WTC11 (cell line): Measurements from ENCODE around the gene ALDH8A1. TPM values are rescaled to one million over a fixed set of nuclear protein-coding genes. Genes with fewer than 3 reads are reported as not detected.

ENCODE experiments used
- ATAC-seq: fragments of 200-7000 bp; cut with Tn5 transposase; 2 replicates; pipeline ENCODE4 v1.10.0; 2021; ENCODE audit warnings: mild to moderate bottlenecking, moderate library complexity
- CTCF ChIA-PET: fragments of 300-600 bp; sonication (Branson Sonifier 250); formaldehyde crosslinking; loops from one replicate; lab custom pipeline; 2021; ENCODE audit warnings: antibody characterized with exemption; lab: Charles Lee
- POLR2A ChIA-PET: fragments of 350-600 bp; sonication (Branson Sonifier 250); formaldehyde crosslinking; loops from one replicate; lab custom pipeline; 2021; ENCODE audit warnings: antibody characterized with exemption; lab: Charles Lee
- DNase-seq: peaks from one replicate; pipeline ENCODE4 v3.0.0; 2021; ENCODE audit warnings: low spot score
- H3K27ac Mint-ChIP-seq: 2 replicates; pipeline ENCODE4 v1.8.0; 2021; ENCODE audit warnings: mixed read lengths
- H3K27me3 Mint-ChIP-seq: 2 replicates; pipeline ENCODE4 v1.8.0; 2021; ENCODE audit warnings: low read depth, mild to moderate bottlenecking, moderate library complexity, mixed read lengths
- H3K36me3 Mint-ChIP-seq: 2 replicates; pipeline ENCODE4 v1.8.0; 2021; ENCODE audit warnings: mixed read lengths
- H3K4me1 Mint-ChIP-seq: 2 replicates; pipeline ENCODE4 v1.8.0; 2022; ENCODE audit warnings: mixed read lengths
- H3K4me3 Mint-ChIP-seq: 2 replicates; pipeline ENCODE4 v1.8.0; 2021; ENCODE audit warnings: mild to moderate bottlenecking, moderate library complexity, mixed read lengths
- H3K9me3 Mint-ChIP-seq: 2 replicates; pipeline ENCODE4 v1.8.0; 2021; ENCODE audit warnings: mixed read lengths
- CREM ChIP-seq: sonication (generic); formaldehyde crosslinking; IDR thresholded peaks from 2 replicates; pipeline ENCODE4 v1.8.1; 2022; ENCODE audit warnings: mild to moderate bottlenecking, missing genetic modification reagents, moderate library complexity
- ETV6 ChIP-seq: sonication (generic); formaldehyde crosslinking; IDR thresholded peaks from 2 replicates; pipeline ENCODE4 v1.8.1; 2022; ENCODE audit warnings: mild to moderate bottlenecking, missing genetic modification reagents
- FOXJ3 ChIP-seq: sonication (generic); formaldehyde crosslinking; IDR thresholded peaks from 2 replicates; pipeline ENCODE4 v1.9.0; 2021; ENCODE audit warnings: missing genetic modification reagents, mild to moderate bottlenecking, borderline replicate concordance
- HMGA2 ChIP-seq: fragments of 250-450 bp; sonication (Bioruptor Pico); IDR thresholded peaks from 2 replicates; pipeline ENCODE4 v1.4.0; 2021; ENCODE audit warnings: mild to moderate bottlenecking, moderate library complexity
- NFYB ChIP-seq: sonication (generic); formaldehyde crosslinking; conservative IDR thresholded peaks from 2 replicates; pipeline ENCODE4 v1.8.0; 2022; ENCODE audit warnings: low read depth, missing genetic modification reagents
- RELA ChIP-seq: sonication (generic); formaldehyde crosslinking; IDR thresholded peaks from 2 replicates; pipeline ENCODE4 v1.8.1; 2022; ENCODE audit warnings: missing genetic modification reagents, mild to moderate bottlenecking, borderline replicate concordance
- SMAD4 ChIP-seq: sonication (generic); formaldehyde crosslinking; IDR thresholded peaks from 2 replicates; pipeline ENCODE4 v1.8.0; 2022; ENCODE audit warnings: mild to moderate bottlenecking, missing genetic modification reagents
- SOX15 ChIP-seq: fragments of 250-450 bp; sonication (Bioruptor Pico); IDR thresholded peaks from 2 replicates; pipeline ENCODE4 v1.9.0; 2021; ENCODE audit warnings: mild to moderate bottlenecking
- TP53 ChIP-seq: sonication (generic); formaldehyde crosslinking; IDR thresholded peaks from 2 replicates; pipeline ENCODE4 v1.8.1; 2023; ENCODE audit warnings: mild to moderate bottlenecking, missing genetic modification reagents
- ZNF121 ChIP-seq: sonication (generic); formaldehyde crosslinking; IDR thresholded peaks from 2 replicates; pipeline ENCODE4 v1.8.0; 2023; ENCODE audit warnings: missing genetic modification reagents
- ZNF317 ChIP-seq: sonication (generic); formaldehyde crosslinking; IDR thresholded peaks from 2 replicates; pipeline ENCODE4 v1.8.1; 2023; ENCODE audit warnings: low read depth, mild to moderate bottlenecking, moderate library complexity, missing genetic modification reagents, borderline replicate concordance
- ZNF671 ChIP-seq: fragments of 250-450 bp; sonication (Bioruptor Pico); IDR thresholded peaks from 2 replicates; pipeline ENCODE4 v1.8.0; 2021; ENCODE audit warnings: mild to moderate bottlenecking
- total RNA-seq: library from RNA; stranded (reverse); gene quantifications from 3 replicates; pipeline ENCODE4 v1.2.3, GENCODE V29; 2021
- TF ChIP-seq, protein P1 (sequence below): fragments of 250-450 bp; sonication (Bioruptor Pico); IDR thresholded peaks from 2 replicates; pipeline ENCODE4 v1.9.0; 2021; ENCODE audit warnings: mild to moderate bottlenecking, borderline replicate concordance
- TF ChIP-seq, protein P2 (sequence below): sonication (generic); formaldehyde crosslinking; IDR thresholded peaks from 2 replicates; pipeline ENCODE4 v1.8.1; 2023; ENCODE audit warnings: mild to moderate bottlenecking, missing genetic modification reagents, moderate library complexity
- TF ChIP-seq, protein P3 (sequence below): sonication (generic); formaldehyde crosslinking; IDR thresholded peaks from 2 replicates; pipeline ENCODE4 v1.8.1; 2022; ENCODE audit warnings: low read depth, missing genetic modification reagents, borderline replicate concordance
- TF ChIP-seq, protein P4 (sequence below): sonication (generic); formaldehyde crosslinking; IDR thresholded peaks from 2 replicates; pipeline ENCODE4 v1.8.1; 2022; ENCODE audit warnings: mild to moderate bottlenecking, moderate library complexity, missing genetic modification reagents
- TF ChIP-seq, protein P5 (sequence below): fragments of 250-450 bp; sonication (Bioruptor Pico); IDR thresholded peaks from 2 replicates; pipeline ENCODE4 v1.8.0; 2021; ENCODE audit warnings: mild to moderate bottlenecking

Gene ALDH8A1
- total RNA-seq, 1 experiment from 2014 or later = 0.17 TPM

- TF ChIP-seq, protein P1, sequence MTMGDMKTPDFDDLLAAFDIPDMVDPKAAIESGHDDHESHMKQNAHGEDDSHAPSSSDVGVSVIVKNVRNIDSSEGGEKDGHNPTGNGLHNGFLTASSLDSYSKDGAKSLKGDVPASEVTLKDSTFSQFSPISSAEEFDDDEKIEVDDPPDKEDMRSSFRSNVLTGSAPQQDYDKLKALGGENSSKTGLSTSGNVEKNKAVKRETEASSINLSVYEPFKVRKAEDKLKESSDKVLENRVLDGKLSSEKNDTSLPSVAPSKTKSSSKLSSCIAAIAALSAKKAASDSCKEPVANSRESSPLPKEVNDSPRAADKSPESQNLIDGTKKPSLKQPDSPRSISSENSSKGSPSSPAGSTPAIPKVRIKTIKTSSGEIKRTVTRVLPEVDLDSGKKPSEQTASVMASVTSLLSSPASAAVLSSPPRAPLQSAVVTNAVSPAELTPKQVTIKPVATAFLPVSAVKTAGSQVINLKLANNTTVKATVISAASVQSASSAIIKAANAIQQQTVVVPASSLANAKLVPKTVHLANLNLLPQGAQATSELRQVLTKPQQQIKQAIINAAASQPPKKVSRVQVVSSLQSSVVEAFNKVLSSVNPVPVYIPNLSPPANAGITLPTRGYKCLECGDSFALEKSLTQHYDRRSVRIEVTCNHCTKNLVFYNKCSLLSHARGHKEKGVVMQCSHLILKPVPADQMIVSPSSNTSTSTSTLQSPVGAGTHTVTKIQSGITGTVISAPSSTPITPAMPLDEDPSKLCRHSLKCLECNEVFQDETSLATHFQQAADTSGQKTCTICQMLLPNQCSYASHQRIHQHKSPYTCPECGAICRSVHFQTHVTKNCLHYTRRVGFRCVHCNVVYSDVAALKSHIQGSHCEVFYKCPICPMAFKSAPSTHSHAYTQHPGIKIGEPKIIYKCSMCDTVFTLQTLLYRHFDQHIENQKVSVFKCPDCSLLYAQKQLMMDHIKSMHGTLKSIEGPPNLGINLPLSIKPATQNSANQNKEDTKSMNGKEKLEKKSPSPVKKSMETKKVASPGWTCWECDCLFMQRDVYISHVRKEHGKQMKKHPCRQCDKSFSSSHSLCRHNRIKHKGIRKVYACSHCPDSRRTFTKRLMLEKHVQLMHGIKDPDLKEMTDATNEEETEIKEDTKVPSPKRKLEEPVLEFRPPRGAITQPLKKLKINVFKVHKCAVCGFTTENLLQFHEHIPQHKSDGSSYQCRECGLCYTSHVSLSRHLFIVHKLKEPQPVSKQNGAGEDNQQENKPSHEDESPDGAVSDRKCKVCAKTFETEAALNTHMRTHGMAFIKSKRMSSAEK (CRISPR knock-in tag) = no peak
Observed at GRCh38 chr6:134979142-134979541, 29.2 kb upstream of the ALDH8A1 start (continued).

DNA sequence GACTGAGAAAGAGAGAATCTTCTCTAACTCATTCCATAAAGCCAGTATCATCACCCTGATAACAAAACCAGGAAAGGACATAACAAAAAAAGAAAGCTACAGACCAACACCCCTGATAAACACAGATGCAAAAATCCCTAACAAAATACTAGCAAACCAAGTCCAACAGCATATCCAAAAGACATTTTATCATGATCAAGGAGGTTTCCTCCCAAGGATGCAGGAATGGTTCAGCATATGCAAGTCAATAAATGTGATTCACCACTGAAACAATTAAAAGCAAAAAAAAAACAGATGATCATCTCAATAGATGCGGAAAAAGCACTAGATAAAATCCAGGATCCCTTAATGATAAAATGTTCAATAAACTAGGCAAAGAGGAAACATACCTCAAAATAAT lies 24.5 kb upstream of the ALDH8A1 start:
- peaks cover 16% of the 10 kb centered on the region for H3K4me1 Mint-ChIP-seq
- no peak for ATAC-seq
- POLR2A ChIA-PET = no interaction called here
- H3K9me3 Mint-ChIP-seq = no peaks in the 10 kb centered on the region
- H3K27me3 Mint-ChIP-seq = no peaks in the 10 kb centered on the region
- TF ChIP-seq SMAD4 (CRISPR knock-in tag) (no peak), RELA (CRISPR knock-in tag) (no peak)
- TF ChIP-seq, protein P2, sequence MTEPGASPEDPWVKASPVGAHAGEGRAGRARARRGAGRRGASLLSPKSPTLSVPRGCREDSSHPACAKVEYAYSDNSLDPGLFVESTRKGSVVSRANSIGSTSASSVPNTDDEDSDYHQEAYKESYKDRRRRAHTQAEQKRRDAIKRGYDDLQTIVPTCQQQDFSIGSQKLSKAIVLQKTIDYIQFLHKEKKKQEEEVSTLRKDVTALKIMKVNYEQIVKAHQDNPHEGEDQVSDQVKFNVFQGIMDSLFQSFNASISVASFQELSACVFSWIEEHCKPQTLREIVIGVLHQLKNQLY (CRISPR knock-in tag) = no peak
- H3K4me3 Mint-ChIP-seq = no peak overlapping the region
- H3K27ac Mint-ChIP-seq = no peak overlapping the region
- CTCF ChIA-PET = no interaction called here
- DNase-seq = no peak
- H3K36me3 Mint-ChIP-seq = peaks cover 13% of the 10 kb centered on the region

DNA sequence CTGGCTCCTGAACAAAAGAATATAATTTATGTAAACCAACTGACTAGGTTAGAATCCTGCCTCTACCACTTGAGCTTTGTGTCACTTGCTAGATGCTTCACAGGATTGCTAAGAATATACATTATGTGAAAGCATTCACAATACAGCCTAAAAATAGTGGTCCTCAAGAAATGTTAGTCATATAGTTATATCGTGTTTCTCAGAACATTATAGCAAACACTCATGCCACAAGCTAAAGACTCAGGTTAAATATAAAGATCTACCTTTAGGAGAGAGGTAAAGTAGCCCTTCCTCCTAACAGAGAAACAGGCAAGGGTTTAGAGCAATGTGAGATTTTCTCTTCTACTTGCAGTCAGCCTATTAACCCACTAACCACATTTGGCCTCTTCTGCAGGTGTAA lies 17.8 kb upstream of the ALDH8A1 start:
- CTCF ChIA-PET = interaction anchor here (0.7 to 1.2 kb wide), 2 partner anchors 33 to 35 kb away, joined by 3 to 5 read pairs; no protein-coding TSS in a partner anchor
- Mint-ChIP-seq H3K9me3 (no peaks in the 10 kb centered on the region), H3K4me1 (peaks cover 11% of the 10 kb centered on the region), H3K27me3 (no peaks in the 10 kb centered on the region), H3K27ac (no peak overlapping the region), H3K4me3 (no peak overlapping the region), H3K36me3 (peaks cover 11% of the 10 kb centered on the region)
- DNase-seq (no peak), ATAC-seq (no peak)
- TF ChIP-seq, protein P3, sequence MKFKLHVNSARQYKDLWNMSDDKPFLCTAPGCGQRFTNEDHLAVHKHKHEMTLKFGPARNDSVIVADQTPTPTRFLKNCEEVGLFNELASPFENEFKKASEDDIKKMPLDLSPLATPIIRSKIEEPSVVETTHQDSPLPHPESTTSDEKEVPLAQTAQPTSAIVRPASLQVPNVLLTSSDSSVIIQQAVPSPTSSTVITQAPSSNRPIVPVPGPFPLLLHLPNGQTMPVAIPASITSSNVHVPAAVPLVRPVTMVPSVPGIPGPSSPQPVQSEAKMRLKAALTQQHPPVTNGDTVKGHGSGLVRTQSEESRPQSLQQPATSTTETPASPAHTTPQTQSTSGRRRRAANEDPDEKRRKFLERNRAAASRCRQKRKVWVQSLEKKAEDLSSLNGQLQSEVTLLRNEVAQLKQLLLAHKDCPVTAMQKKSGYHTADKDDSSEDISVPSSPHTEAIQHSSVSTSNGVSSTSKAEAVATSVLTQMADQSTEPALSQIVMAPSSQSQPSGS = no peak
- TF ChIP-seq, protein P4, sequence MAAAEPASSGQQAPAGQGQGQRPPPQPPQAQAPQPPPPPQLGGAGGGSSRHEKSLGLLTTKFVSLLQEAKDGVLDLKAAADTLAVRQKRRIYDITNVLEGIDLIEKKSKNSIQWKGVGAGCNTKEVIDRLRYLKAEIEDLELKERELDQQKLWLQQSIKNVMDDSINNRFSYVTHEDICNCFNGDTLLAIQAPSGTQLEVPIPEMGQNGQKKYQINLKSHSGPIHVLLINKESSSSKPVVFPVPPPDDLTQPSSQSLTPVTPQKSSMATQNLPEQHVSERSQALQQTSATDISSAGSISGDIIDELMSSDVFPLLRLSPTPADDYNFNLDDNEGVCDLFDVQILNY = no peak
- no peak for TF ChIP-seq ZNF317 (CRISPR knock-in tag)
- no peak for TF ChIP-seq HMGA2 (CRISPR knock-in tag)
- TF ChIP-seq CREM (CRISPR knock-in tag) = no peak
- TF ChIP-seq ZNF121 (CRISPR knock-in tag) = no peak
- TF ChIP-seq FOXJ3 (CRISPR knock-in tag) = no peak
- TF ChIP-seq NFYB (CRISPR knock-in tag) = no peak
- TF ChIP-seq TP53 (CRISPR knock-in tag) = no peak
- no peak for TF ChIP-seq ZNF671 (CRISPR knock-in tag)
- no peak for TF ChIP-seq SOX15 (CRISPR knock-in tag)
- no peak for TF ChIP-seq ETV6
- TF ChIP-seq, protein P5, sequence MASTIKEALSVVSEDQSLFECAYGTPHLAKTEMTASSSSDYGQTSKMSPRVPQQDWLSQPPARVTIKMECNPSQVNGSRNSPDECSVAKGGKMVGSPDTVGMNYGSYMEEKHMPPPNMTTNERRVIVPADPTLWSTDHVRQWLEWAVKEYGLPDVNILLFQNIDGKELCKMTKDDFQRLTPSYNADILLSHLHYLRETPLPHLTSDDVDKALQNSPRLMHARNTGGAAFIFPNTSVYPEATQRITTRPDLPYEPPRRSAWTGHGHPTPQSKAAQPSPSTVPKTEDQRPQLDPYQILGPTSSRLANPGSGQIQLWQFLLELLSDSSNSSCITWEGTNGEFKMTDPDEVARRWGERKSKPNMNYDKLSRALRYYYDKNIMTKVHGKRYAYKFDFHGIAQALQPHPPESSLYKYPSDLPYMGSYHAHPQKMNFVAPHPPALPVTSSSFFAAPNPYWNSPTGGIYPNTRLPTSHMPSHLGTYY (CRISPR knock-in tag) = no peak
- POLR2A ChIA-PET = no interaction called here
